M059J (cell line): ENCODE data around the gene NFKBIL1. TPM values are rescaled to one million over a fixed set of nuclear protein-coding genes. Genes with fewer than 3 reads are reported as not detected.

Experiments
- DNase-seq: peaks from one replicate; pipeline ENCODE4 v3.0.0-alpha.2; 2012; ENCODE audit warnings: low read depth
- total RNA-seq: library from RNA; depleted of rRNA; stranded (reverse); fragments of >200 nt; shearing (Covaris generic); gene quantifications from 2 replicates; pipeline ENCODE4 v1.2.3, GENCODE V29; 2014

The NFKBIL1 gene
- total RNA-seq, 1 experiment from 2014 or later: 25.7 TPM

DNA sequence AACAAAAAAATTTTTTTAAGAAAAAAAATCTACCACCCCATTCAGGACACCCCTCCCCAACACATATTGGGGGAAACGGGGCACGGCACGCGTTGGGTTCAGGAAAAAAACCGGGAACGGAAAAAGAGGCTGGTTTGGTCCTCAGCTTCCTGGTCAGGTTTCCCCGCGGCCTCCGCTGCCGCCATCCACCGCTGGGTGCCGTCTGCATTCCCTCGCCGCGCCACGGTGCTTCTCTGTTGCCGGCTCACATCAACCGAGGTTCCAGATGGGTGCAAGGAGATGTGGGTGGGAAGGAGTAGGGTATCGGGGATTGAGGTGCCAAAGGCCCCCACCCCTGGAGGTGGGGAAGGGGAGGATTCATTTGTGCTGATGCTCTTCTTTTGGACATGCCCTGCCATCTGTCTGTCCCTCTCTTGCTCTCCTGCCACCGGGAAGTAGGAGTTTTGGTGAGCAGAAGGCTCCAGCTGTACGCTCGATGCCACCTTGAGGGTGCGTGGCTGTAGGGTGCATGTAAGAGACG, 12.8 kb upstream of the NFKBIL1 start:
- DNase-seq: no peak

- no peak for DNase-seq
Observed at GRCh38 chr6:31535538-31536324, 11.7 kb upstream of the NFKBIL1 start.

DNA sequence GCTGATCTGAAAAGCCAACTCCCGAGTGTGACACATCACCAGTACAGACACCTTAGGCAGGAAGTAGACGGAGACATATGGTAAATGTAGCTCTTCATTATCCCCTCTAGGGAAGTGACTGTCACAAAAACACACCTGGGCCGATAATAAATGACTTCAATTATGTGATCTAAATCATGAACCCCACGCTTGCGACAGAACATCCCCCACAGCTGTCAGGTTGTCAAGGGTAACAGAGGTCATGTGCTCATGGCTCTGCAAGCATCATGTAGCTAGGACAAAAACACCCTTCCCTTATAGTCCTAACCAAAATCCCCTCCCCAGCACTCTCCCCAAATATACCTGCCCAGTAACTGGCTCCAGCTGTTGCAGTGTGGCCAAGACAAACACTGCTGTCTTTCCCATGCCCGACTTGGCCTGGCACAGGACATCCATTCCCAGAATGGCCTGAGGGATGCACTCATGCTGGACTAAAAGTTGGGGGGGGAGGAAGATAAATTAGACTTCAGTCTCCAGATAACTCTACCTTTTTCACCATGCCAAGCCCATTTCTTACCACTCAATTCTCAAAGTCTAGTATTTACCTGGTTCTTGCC, 8.5 kb upstream of the NFKBIL1 start:
- DNase-seq: no peak

GRCh38 chr6:31540640-31541039, 6.8 kb upstream of the NFKBIL1 start:
- DNase-seq: no peak

DNA sequence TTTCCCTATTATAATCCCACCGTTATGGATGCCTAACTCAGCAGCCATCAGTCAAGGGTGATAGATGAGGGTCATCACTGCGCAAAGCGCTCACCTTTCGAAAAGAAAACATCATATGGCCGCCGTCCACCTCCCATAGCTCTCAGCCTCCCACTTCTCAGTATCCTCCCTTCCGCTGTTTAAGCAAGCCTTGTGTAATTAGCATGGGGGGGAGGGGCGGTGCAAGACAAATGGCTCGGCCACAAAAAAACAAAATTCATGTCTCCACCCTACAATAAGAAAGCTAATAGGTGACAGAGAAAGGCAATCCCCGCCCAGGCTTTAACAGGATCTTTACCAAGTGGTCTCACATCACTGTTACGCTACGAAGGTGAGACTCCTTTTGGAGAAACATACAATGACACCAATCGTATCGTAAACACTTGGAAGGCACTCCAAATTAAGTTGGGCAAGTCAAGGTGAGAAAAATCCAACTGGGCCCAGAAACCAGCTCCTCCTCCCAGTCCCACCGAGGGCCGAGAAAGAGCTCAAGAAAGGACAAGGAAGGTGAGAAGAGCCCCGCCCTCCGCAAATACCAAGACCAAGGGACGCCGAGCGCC, 6.2 kb upstream of the NFKBIL1 start:
- peak; percentile 66 for DNase-seq

GRCh38 chr6:31541658-31542521, 5.5 kb upstream of the NFKBIL1 start, which contains the start of gene DDX39B:
TSS of gene DDX39B (minus strand) at chr6:31542003. CDS start at chr6:31540532, 1,471 bp downstream.
- DNase-seq: peak; percentile 98

GRCh38 chr6:31543639-31544038, 3.8 kb upstream of the NFKBIL1 start:
- no peak for DNase-seq

- no peak for DNase-seq
Observed at GRCh38 chr6:31544676-31545075, 2.7 kb upstream of the NFKBIL1 start.

- DNase-seq: no peak
Observed at GRCh38 chr6:31545291-31545690, 2.1 kb upstream of the NFKBIL1 start.

GRCh38 chr6:31546339-31546957, 960 bp upstream of the NFKBIL1 start, which contains the start of gene ATP6V1G2:
TSS of gene ATP6V1G2 (minus strand) at chr6:31546608. CDS start at chr6:31546559, 49 bp downstream.
- peak; percentile 93 for DNase-seq

- no peak for DNase-seq
Observed at GRCh38 chr6:31547727-31548543, 527 bp downstream of the NFKBIL1 start.

DNA sequence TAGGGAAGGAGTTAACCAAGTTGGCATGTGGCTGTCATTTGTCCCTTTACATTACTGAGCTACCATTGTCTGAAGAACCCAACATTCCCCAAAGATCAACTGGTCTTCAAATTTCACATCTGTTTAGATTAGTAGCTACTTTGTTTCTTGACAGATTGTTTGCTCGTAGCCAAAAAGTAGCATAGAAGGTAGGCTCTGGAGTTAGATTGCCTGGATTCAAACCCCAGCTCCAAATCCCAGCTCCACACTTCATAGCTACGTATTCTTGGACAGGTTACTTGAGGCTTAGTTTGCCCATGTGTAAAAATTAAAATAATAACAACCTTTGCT, 1.1 kb downstream of the NFKBIL1 start:
- no peak for DNase-seq

DNA sequence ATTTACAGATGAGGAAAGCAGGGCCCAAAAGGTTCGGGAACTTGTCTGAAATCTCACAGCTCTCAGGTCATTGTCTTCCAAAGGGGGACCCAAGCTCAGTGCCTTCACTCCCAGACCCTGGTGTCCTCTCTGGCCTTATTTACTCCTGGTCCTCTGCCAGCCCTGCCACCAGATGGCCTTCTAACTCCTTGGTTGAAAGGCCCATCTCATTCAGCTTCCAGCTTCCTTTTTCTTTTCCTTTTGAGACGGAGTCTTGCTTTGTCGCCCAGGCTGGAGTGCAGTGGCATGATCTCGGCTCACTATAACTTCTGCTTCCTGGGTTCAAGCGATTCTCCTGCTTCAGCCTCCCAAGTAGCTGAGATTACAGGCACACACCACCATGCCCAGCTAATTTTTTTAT, 4.0 kb downstream of the NFKBIL1 start:
- DNase-seq: peak; percentile 75

- no peak for DNase-seq
Observed at GRCh38 chr6:31556307-31556706, 8.9 kb downstream of the NFKBIL1 start.

GRCh38 chr6:31557443-31558317, 10.3 kb downstream of the NFKBIL1 start:
- DNase-seq: no peak

DNA sequence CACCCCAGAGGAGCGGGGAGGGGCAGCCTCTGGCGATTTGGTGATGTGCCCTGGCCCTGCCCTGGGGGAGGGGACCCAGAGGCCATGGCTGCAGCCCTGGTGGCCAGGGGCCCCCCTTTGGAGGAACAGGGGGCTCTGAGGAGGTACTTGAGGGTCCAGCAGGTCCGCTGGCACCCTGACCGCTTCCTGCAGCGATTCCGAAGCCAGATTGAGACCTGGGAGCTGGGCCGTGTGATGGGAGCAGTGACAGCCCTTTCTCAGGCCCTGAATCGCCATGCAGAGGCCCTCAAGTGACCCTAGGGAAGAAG, 10.9 kb downstream of the NFKBIL1 start:
- no peak for DNase-seq

GRCh38 chr6:31558631-31559500, 11.5 kb downstream of the NFKBIL1 start:
- peak; percentile 26 for DNase-seq

- no peak for DNase-seq
Observed at GRCh38 chr6:31559606-31559957, 12.2 kb downstream of the NFKBIL1 start.
